SK-N-SH (cell line): Measurements from ENCODE around the gene METTL1. TPM values are rescaled to one million over a fixed set of nuclear protein-coding genes. Genes with fewer than 3 reads are reported as not detected.

Experiments
- CTCF ChIA-PET: fragments of 300-600, 350-600 bp; formaldehyde crosslinking; extraction: SDS; loops from one replicate; lab custom pipeline; 2021; lab: Yijun Ruan, JAX
- POLR2A ChIA-PET: fragments of 350-600 bp; sonication (Branson Sonifier 250); formaldehyde crosslinking; extraction: SDS; loops from one replicate; lab custom pipeline; 2020; ENCODE audit warnings: antibody characterized with exemption, inconsistent platforms; lab: Yijun Ruan, JAX
- DNase-seq: peaks from one replicate; pipeline ENCODE4 v3.0.0; 2012
- H2AFZ ChIP-seq: fragments of 200-600 bp; sonication (generic); 2 replicates; pipeline ENCODE4 v1.8.1; 2016; ENCODE audit warnings: antibody characterized with exemption, mild to moderate bottlenecking, low read depth
- H3F3A ChIP-seq: fragments of 200-600 bp; sonication (generic); replicated peaks from 2 replicates; pipeline ENCODE3; 2016; ENCODE audit warnings: antibody characterized with exemption, mild to moderate bottlenecking; ENCODE audit not compliant: insufficient read depth
- H3K27ac ChIP-seq, 2 experiments: fragments of 200-500 bp in 1 of 2; fragments of 200-600 bp in 1 of 2; sonication (Bioruptor generic) in 1 of 2; sonication (generic), shearing (Covaris generic) in 1 of 2; 2 replicates each; pipeline versions ENCODE4 v1.5.1 to v1.6.1; 2014 to 2016; ENCODE audit warnings: low read depth in 2 of 2, inconsistent platforms in 1 of 2, low read length in 1 of 2, mild to moderate bottlenecking in 1 of 2, mixed read lengths in 1 of 2
- H3K27me3 ChIP-seq: fragments of 200-600 bp; sonication (generic), shearing (Covaris generic); 2 replicates; pipeline ENCODE4 v1.6.1; 2016; ENCODE audit warnings: mixed run types; ENCODE audit not compliant: insufficient read depth
- H3K36me3 ChIP-seq, 2 experiments: fragments of 200-500 bp in 1 of 2; fragments of 200-600 bp in 1 of 2; sonication (Bioruptor generic) in 1 of 2; sonication (generic) in 1 of 2; replicated peaks in 1 of 2; 2 replicates each; pipeline versions ENCODE3 to v1.5.1; 2014 to 2016; ENCODE audit warnings: low read length in 1 of 2, mild to moderate bottlenecking in 1 of 2; ENCODE audit not compliant: insufficient read depth in 2 of 2, control insufficient read depth in 1 of 2
- H3K4me1 ChIP-seq, 2 experiments: fragments of 200-500 bp in 1 of 2; fragments of 200-600 bp in 1 of 2; sonication (Bioruptor generic) in 1 of 2; sonication (generic), shearing (Covaris generic) in 1 of 2; 2 replicates each; pipeline versions ENCODE4 v1.5.1 to v1.6.1; 2014 to 2016; ENCODE audit warnings: low read depth in 1 of 2, low read length in 1 of 2, mixed run types in 1 of 2; ENCODE audit not compliant: insufficient read depth in 2 of 2, control insufficient read depth in 1 of 2
- H3K4me2 ChIP-seq: fragments of 200-600 bp; sonication (generic), shearing (Covaris generic); 2 replicates; pipeline ENCODE4 v1.6.1; 2017; ENCODE audit warnings: mixed run types
- H3K4me3 ChIP-seq, 2 experiments: fragments of 200-500 bp in 1 of 2; fragments of 200-600 bp in 1 of 2; sonication (Bioruptor generic) in 1 of 2; sonication (generic), shearing (Covaris generic) in 1 of 2; 2 replicates each; pipeline versions ENCODE4 v1.5.1 to v1.8.1; 2014 to 2016; ENCODE audit warnings: low read depth in 2 of 2, inconsistent platforms in 1 of 2, low read length in 1 of 2, mild to moderate bottlenecking in 1 of 2, mixed read lengths in 1 of 2, moderate library complexity in 1 of 2
- H3K79me2 ChIP-seq: fragments of 200-600 bp; sonication (generic); 2 replicates; pipeline ENCODE4 v1.8.1; 2017; ENCODE audit warnings: mild to moderate bottlenecking; ENCODE audit not compliant: insufficient read depth
- H3K9ac ChIP-seq: fragments of 200-600 bp; sonication (generic); 2 replicates; pipeline ENCODE4 v1.6.1; 2017; ENCODE audit warnings: mixed run types
- H3K9me2 ChIP-seq: fragments of 200-600 bp; sonication (generic); 2 replicates; pipeline ENCODE4 v1.6.1; 2017; ENCODE audit warnings: mixed run types
- H3K9me3 ChIP-seq: fragments of 200-600 bp; sonication (generic); 2 replicates; pipeline ENCODE4 v1.6.1; 2017; ENCODE audit warnings: mixed run types, mild to moderate bottlenecking, moderate library complexity
- H4K20me1 ChIP-seq: fragments of 200-600 bp; sonication (generic); 2 replicates; pipeline ENCODE4 v1.6.1; 2017; ENCODE audit warnings: mild to moderate bottlenecking, mixed run types; ENCODE audit not compliant: insufficient read depth
- CHD2 ChIP-seq: fragments of 150-350 bp; IDR thresholded peaks from 2 replicates; pipeline ENCODE4 v1.6.1; 2018; ENCODE audit warnings: low read length; ENCODE audit not compliant: partially characterized antibody
- ELF1 ChIP-seq: IDR thresholded peaks from 2 replicates; pipeline ENCODE4 v1.4.0; 2012
- EP300 ChIP-seq, 2 experiments: IDR thresholded peaks; 2 replicates each; pipeline versions ENCODE4 v1.4.0 to v1.6.1; 2012; ENCODE audit warnings: borderline replicate concordance in 1 of 2, low read depth in 1 of 2, low read length in 1 of 2
- EZH2phosphoT487 ChIP-seq: fragments of 200-600 bp; sonication (generic); IDR thresholded peaks from 2 replicates; pipeline ENCODE4 v1.6.1; 2017; ENCODE audit warnings: low read depth, mixed run types, mild to moderate bottlenecking, antibody characterized with exemption, moderate library complexity, borderline replicate concordance
- FOSL2 ChIP-seq: IDR thresholded peaks from 2 replicates; pipeline ENCODE4 v1.4.0; 2012; ENCODE audit warnings: low read depth, mild to moderate bottlenecking, moderate library complexity, borderline replicate concordance
- FOXJ3 ChIP-seq: sonication (generic); formaldehyde crosslinking; IDR thresholded peaks from 2 replicates; pipeline ENCODE4 v1.5.1; 2020; ENCODE audit warnings: mild to moderate bottlenecking, missing genetic modification reagents
- FOXM1 ChIP-seq: IDR thresholded peaks from 2 replicates; pipeline ENCODE4 v1.4.0; 2012; ENCODE audit warnings: low read depth, mild to moderate bottlenecking
- IRF3 ChIP-seq: fragments of 150-350 bp; IDR thresholded peaks from 2 replicates; pipeline ENCODE4 v1.6.1; 2016; ENCODE audit warnings: mild to moderate bottlenecking, low read depth, low read length
- MAX ChIP-seq: IDR thresholded peaks from 2 replicates; pipeline ENCODE4 v1.4.0; 2012; ENCODE audit warnings: low read depth
- MXI1 ChIP-seq: IDR thresholded peaks from 2 replicates; pipeline ENCODE4 v1.6.1; 2012; ENCODE audit warnings: mild to moderate bottlenecking, low read depth, low read length, improper control_type of control experiment
- PBX3 ChIP-seq: IDR thresholded peaks from 2 replicates; pipeline ENCODE4; 2012
- REST ChIP-seq: IDR thresholded peaks from 2 replicates; pipeline ENCODE4 v1.6.1; 2012; ENCODE audit warnings: mild to moderate bottlenecking, low read depth, low read length, moderate library complexity
- RXRA ChIP-seq: IDR thresholded peaks from 2 replicates; pipeline ENCODE4 v1.4.0; 2012; ENCODE audit warnings: low read depth, mild to moderate bottlenecking, borderline replicate concordance
- SIN3A ChIP-seq: IDR thresholded peaks from 2 replicates; pipeline ENCODE4 v1.6.1; 2012; ENCODE audit warnings: low read depth, mild to moderate bottlenecking, low read length, moderate library complexity, borderline replicate concordance
- SMC3 ChIP-seq: IDR thresholded peaks from 2 replicates; pipeline ENCODE4 v1.6.1; 2012; ENCODE audit warnings: low read depth, low read length, improper control_type of control experiment
- USF1 ChIP-seq: IDR thresholded peaks from 2 replicates; pipeline ENCODE4 v1.4.0; 2012; ENCODE audit warnings: low read depth, borderline replicate concordance
- WGBS: methylation state at CpG from one replicate; pipeline ENCODE4 v1.1.6; 2017; ENCODE audit warnings: low lambda C conversion rate; 5-methylcytosine and 5-hydroxymethylcytosine counted together
- polyA plus RNA-seq, 3 experiments: library from polyadenylated mRNA; depleted of rRNA; stranded (reverse); fragments of >200 nt; gene quantifications; 2 replicates each; pipeline ENCODE4 v1.2.3, GENCODE V29; 2012
- TF ChIP-seq, protein P1 (sequence below): fragments of 150-350 bp; IDR thresholded peaks from 2 replicates; pipeline ENCODE4 v1.6.1; 2017; ENCODE audit warnings: antibody characterized with exemption, low read length, low read depth, borderline replicate concordance

Gene METTL1
- polyA plus RNA-seq, 1 of the 3 experiments (the other 2 are of a cell fraction) = 28.0 TPM

GRCh38 chr12:57751788-57752667 is 19.9 kb downstream of the METTL1 start, which contains the start of gene CDK4 (continued):
- TF ChIP-seq REST (peak; percentile 38; the same call in 1 of the 2 replicates), RXRA (no peak), EZH2phosphoT487 (no peak), CHD2 (peak; percentile 50), FOSL2 (no peak; the same call in 1 of the 2 replicates), MXI1 (peak; percentile 89)
- TF ChIP-seq, protein P1, sequence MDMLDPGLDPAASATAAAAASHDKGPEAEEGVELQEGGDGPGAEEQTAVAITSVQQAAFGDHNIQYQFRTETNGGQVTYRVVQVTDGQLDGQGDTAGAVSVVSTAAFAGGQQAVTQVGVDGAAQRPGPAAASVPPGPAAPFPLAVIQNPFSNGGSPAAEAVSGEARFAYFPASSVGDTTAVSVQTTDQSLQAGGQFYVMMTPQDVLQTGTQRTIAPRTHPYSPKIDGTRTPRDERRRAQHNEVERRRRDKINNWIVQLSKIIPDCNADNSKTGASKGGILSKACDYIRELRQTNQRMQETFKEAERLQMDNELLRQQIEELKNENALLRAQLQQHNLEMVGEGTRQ = peak; percentile 99
- TF ChIP-seq, all 33 proteins: peak for 19

DNA sequence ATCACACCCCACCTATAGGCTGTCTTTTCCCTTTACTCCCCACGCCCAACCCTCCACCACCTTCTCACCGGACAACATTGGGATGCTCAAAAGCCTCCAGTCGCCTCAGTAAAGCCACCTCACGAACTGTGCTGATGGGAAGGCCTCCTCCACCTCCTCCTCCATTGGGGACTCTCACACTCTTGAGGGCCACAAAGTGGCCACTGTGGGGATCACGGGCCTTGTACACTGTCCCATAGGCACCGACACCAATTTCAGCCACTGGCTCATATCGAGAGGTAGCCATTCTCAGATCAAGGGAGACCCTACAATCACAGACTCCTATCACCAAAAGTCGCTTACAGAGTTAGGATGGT is 20.5 kb downstream of the METTL1 start:
- 5% methylated on average over 8 of the region's 8 CpGs for WGBS

More for the DNA sequence above, 20.5 kb downstream of the METTL1 start:
- Histone ChIP-seq H3K79me2 (peaks cover 38% of the 10 kb centered on the region), H4K20me1 (no peaks in the 10 kb centered on the region), H3K4me1 (peaks cover 8 to 36% of the 10 kb centered on the region in 2 experiments)
- DNase-seq = no peak
- POLR2A ChIA-PET = interaction anchor here (1.0 to 1.1 kb wide), 2 partner anchors 14 to 25 kb away, joined by 3 to 7 read pairs; no protein-coding TSS in a partner anchor
- TF ChIP-seq FOXJ3 (CRISPR knock-in tag) (no peak), RXRA (no peak), SIN3A (no peak), SMC3 (no peak), PBX3 (no peak), IRF3 (no peak), EP300 (IDR thresholded peaks at IDR 0.05; ENCODE audit: borderline replicate concordance in 1 of 2, low read depth in 1 of 2, low read length in 1 of 2) (no peak), FOXM1 (no peak), MAX (no peak), FOSL2 (no peak), USF1 (no peak), ELF1 (no peak), MXI1 (no peak), EZH2phosphoT487 (no peak)
- TF ChIP-seq, all 33 proteins: peak for 0
- H2AFZ ChIP-seq = no peak overlapping the region; the same call in 1 of the 2 replicates
- H3K27me3 ChIP-seq = no peaks in the 10 kb centered on the region
- H3F3A ChIP-seq = peaks cover 37% of the 10 kb centered on the region
- H3K9me3 ChIP-seq = no peaks in the 10 kb centered on the region
- CTCF ChIA-PET = interaction anchor here (1.1 to 1.7 kb wide), 2 partner anchors 14 kb away, joined by 6 to 13 read pairs; partner anchors contain the start of gene AGAP2
- H3K36me3 ChIP-seq = peaks cover 27 to 46% of the 10 kb centered on the region in 2 experiments
- H3K4me3 ChIP-seq = peak overlapping the region; percentile 85 to 88
- peak overlapping the region; percentile 85 to 89 for H3K27ac ChIP-seq
- H3K9ac ChIP-seq = peak overlapping the region; percentile 96
- H3K4me2 ChIP-seq = peak overlapping the region; percentile 92
- H3K9me2 ChIP-seq = no peaks in the 10 kb centered on the region
